ENCODE data around the gene MYH6. TPM values are rescaled to one million over a fixed set of nuclear protein-coding genes. Genes with fewer than 3 reads are reported as not detected.
"Not testable (repeated sequence)": the region's sequence is repeated elsewhere in the genome, so short reads cannot be mapped to it uniquely, and the experiment has no call there.

MYH6 gene
- polyA plus RNA-seq, 4 donors: 0.21 to 0.35 (median 0.24) TPM

- no peak for DNase-seq (ENCODE audit: low read depth in 4 of 4, low spot score in 2 of 4)
Measured at GRCh38 chr14:23399591-23399990, 8.5 kb downstream of the MYH6 start.

- DNase-seq (ENCODE audit: low read depth in 4 of 4, low spot score in 2 of 4): no peak
Measured at GRCh38 chr14:23399136-23399535, 8.9 kb downstream of the MYH6 start.

GRCh38 chr14:23398348-23398747 is 9.7 kb downstream of the MYH6 start:
- DNase-seq (ENCODE audit: low read depth in 4 of 4, low spot score in 2 of 4): no peak

GRCh38 chr14:23396781-23397407 is 11.2 kb downstream of the MYH6 start:
- DNase-seq (ENCODE audit: low read depth in 4 of 4, low spot score in 2 of 4): no peak

GRCh38 chr14:23396126-23396525 is 11.9 kb downstream of the MYH6 start:
- DNase-seq (ENCODE audit: low read depth in 4 of 4, low spot score in 2 of 4): no peak

GRCh38 chr14:23392613-23393012 is 15.5 kb downstream of the MYH6 start:
- DNase-seq (ENCODE audit: low read depth in 4 of 4, low spot score in 2 of 4): no peak

GRCh38 chr14:23389871-23390270 is 18.2 kb downstream of the MYH6 start:
- DNase-seq (ENCODE audit: low read depth in 4 of 4, low spot score in 2 of 4): not testable (repeated sequence)

- DNase-seq (ENCODE audit: low read depth in 4 of 4, low spot score in 2 of 4): no peak
Measured at GRCh38 chr14:23389396-23389795, 18.7 kb downstream of the MYH6 start.

GRCh38 chr14:23388996-23389395 is 19.1 kb downstream of the MYH6 start:
- no peak for DNase-seq (ENCODE audit: low read depth in 4 of 4, low spot score in 2 of 4)

- no peak for DNase-seq (ENCODE audit: low read depth in 4 of 4, low spot score in 2 of 4)
Measured at GRCh38 chr14:23387916-23388882, 19.9 kb downstream of the MYH6 start.

GRCh38 chr14:23386999-23387398 is 21.1 kb downstream of the MYH6 start:
- DNase-seq (ENCODE audit: low read depth in 4 of 4, low spot score in 2 of 4): no peak

- not testable (repeated sequence) for DNase-seq (ENCODE audit: low read depth in 4 of 4, low spot score in 2 of 4)
Measured at GRCh38 chr14:23386266-23386657, 21.8 kb downstream of the MYH6 start.

- DNase-seq (ENCODE audit: low read depth in 4 of 4, low spot score in 2 of 4): peak in 1 of 4 donors; percentile 13
Measured at GRCh38 chr14:23385642-23386265, 22.3 kb downstream of the MYH6 start.

GRCh38 chr14:23385244-23385641 is 22.8 kb downstream of the MYH6 start:
- no peak for DNase-seq (ENCODE audit: low read depth in 4 of 4, low spot score in 2 of 4)

- no peak for DNase-seq (ENCODE audit: low read depth in 4 of 4, low spot score in 2 of 4)
Measured at GRCh38 chr14:23384364-23385080, 23.6 kb downstream of the MYH6 start.

- DNase-seq (ENCODE audit: low read depth in 4 of 4, low spot score in 2 of 4): no peak
Measured at GRCh38 chr14:23382731-23383440, 25.2 kb downstream of the MYH6 start.

GRCh38 chr14:23382276-23382675 is 25.8 kb downstream of the MYH6 start:
- no peak for DNase-seq (ENCODE audit: low read depth in 4 of 4, low spot score in 2 of 4)

- DNase-seq (ENCODE audit: low read depth in 4 of 4, low spot score in 2 of 4): no peak
Measured at GRCh38 chr14:23381871-23382270, 26.2 kb downstream of the MYH6 start.

- DNase-seq (ENCODE audit: low read depth in 4 of 4, low spot score in 2 of 4): no peak
Measured at GRCh38 chr14:23380976-23381375, 27.1 kb downstream of the MYH6 start.

Measured in left renal cortex interstitium (tissue), 4 donors.